ENCODE data around the gene ABHD1. TPM values are rescaled to one million over a fixed set of nuclear protein-coding genes. Genes with fewer than 3 reads are reported as not detected.

Gene ABHD1
- total and polyA plus RNA-seq, 4 donors: 0.08 to 0.74 (median 0.14) TPM

- DNase-seq (no peak), ATAC-seq (ENCODE audit: insufficient read depth, low FRiP score) (no peak)
- WGBS, 2 donors: 92 to 93% methylated on average over 14 of the region's 14 CpGs
- Histone ChIP-seq H3K36me3 (ENCODE audit: control insufficient read depth in 4 of 4, insufficient read depth in 4 of 4, low read length in 4 of 4) (no peaks in the 10 kb centered on the region), H3K27me3 (ENCODE audit: control insufficient read depth in 3 of 3, insufficient read depth in 3 of 3, low read length in 2 of 3) (no peaks in the 10 kb centered on the region), H3K4me3 (no peak overlapping the region), H3K9ac (ENCODE audit: insufficient read depth in 1 of 2, low read length in 2 of 2) (no peak overlapping the region), H3K27ac (ENCODE audit: low read depth in 1 of 2, low read length in 1 of 2) (no peak overlapping the region), H3K4me1 (ENCODE audit: control insufficient read depth in 5 of 5, insufficient read depth in 5 of 5, low read length in 5 of 5) (peaks cover 0 to 10% (median 7%) of the 10 kb centered on the region in 5 donors), H3K9me3 (ENCODE audit: control insufficient read depth in 4 of 4, insufficient read depth in 3 of 4, low read length in 3 of 4) (no peaks in the 10 kb centered on the region)
- TF ChIP-seq CTCF (IDR thresholded peaks at IDR 0.05; ENCODE audit: control extremely low read depth, extremely low read depth): no peak
These were observed 26.3 kb upstream of the ABHD1 start for GRCh38 chr2:27097341-27097740.

- ATAC-seq (ENCODE audit: insufficient read depth, low FRiP score) (no peak), DNase-seq (no peak)
- Histone ChIP-seq H3K9ac (ENCODE audit: insufficient read depth in 1 of 2, low read length in 2 of 2) (no peak overlapping the region), H3K27ac (ENCODE audit: low read depth in 1 of 2, low read length in 1 of 2) (no peak overlapping the region), H3K4me3 (no peak overlapping the region), H3K27me3 (ENCODE audit: control insufficient read depth in 3 of 3, insufficient read depth in 3 of 3, low read length in 2 of 3) (no peaks in the 10 kb centered on the region), H3K9me3 (ENCODE audit: control insufficient read depth in 4 of 4, insufficient read depth in 3 of 4, low read length in 3 of 4) (no peaks in the 10 kb centered on the region), H3K4me1 (ENCODE audit: control insufficient read depth in 5 of 5, insufficient read depth in 5 of 5, low read length in 5 of 5) (peaks cover 0 to 10% (median 7%) of the 10 kb centered on the region in 5 donors), H3K36me3 (ENCODE audit: control insufficient read depth in 4 of 4, insufficient read depth in 4 of 4, low read length in 4 of 4) (no peaks in the 10 kb centered on the region)
- WGBS, 2 donors: 94 to 95% methylated on average over 19 of the region's 19 CpGs
- TF ChIP-seq CTCF (IDR thresholded peaks at IDR 0.05; ENCODE audit: control extremely low read depth, extremely low read depth): no peak
These were observed 24.2 kb upstream of the ABHD1 start for GRCh38 chr2:27099334-27099955.

- no peak for TF ChIP-seq CTCF (IDR thresholded peaks at IDR 0.05; ENCODE audit: control extremely low read depth, extremely low read depth)
- H3K4me3 ChIP-seq: no peak overlapping the region
These were observed 23.6 kb upstream of the ABHD1 start for GRCh38 chr2:27100036-27100435.

GRCh38 chr2:27102329-27102728 is 21.3 kb upstream of the ABHD1 start:
- Histone ChIP-seq H3K27me3 (ENCODE audit: control insufficient read depth in 3 of 3, insufficient read depth in 3 of 3, low read length in 2 of 3) (no peaks in the 10 kb centered on the region), H3K27ac (ENCODE audit: low read depth in 1 of 2, low read length in 1 of 2) (no peak overlapping the region), H3K9me3 (ENCODE audit: control insufficient read depth in 4 of 4, insufficient read depth in 3 of 4, low read length in 3 of 4) (no peaks in the 10 kb centered on the region), H3K4me3 (no peak overlapping the region), H3K9ac (ENCODE audit: insufficient read depth in 1 of 2, low read length in 2 of 2) (no peak overlapping the region), H3K4me1 (ENCODE audit: control insufficient read depth in 5 of 5, insufficient read depth in 5 of 5, low read length in 5 of 5) (no peaks in the 10 kb centered on the region), H3K36me3 (ENCODE audit: control insufficient read depth in 4 of 4, insufficient read depth in 4 of 4, low read length in 4 of 4) (no peaks in the 10 kb centered on the region)
- 83 to 89% methylated on average over 5 of the region's 5 CpGs for WGBS, 2 donors
- DNase-seq (no peak), ATAC-seq (ENCODE audit: insufficient read depth, low FRiP score) (no peak)
- no peak for TF ChIP-seq CTCF (IDR thresholded peaks at IDR 0.05; ENCODE audit: control extremely low read depth, extremely low read depth)

More at GRCh38 chr2:27100036-27100435, 23.6 kb upstream of the ABHD1 start:
- DNase-seq (no peak), ATAC-seq (ENCODE audit: insufficient read depth, low FRiP score) (no peak)
- 89 to 91% methylated on average over 10 of the region's 10 CpGs for WGBS, 2 donors
- H3K4me1 ChIP-seq (ENCODE audit: control insufficient read depth in 5 of 5, insufficient read depth in 5 of 5, low read length in 5 of 5): peaks cover 0 to 10% (median 7%) of the 10 kb centered on the region in 5 donors
- H3K9me3 ChIP-seq (ENCODE audit: control insufficient read depth in 4 of 4, insufficient read depth in 3 of 4, low read length in 3 of 4): no peaks in the 10 kb centered on the region
- H3K27ac ChIP-seq (ENCODE audit: low read depth in 1 of 2, low read length in 1 of 2): no peak overlapping the region
- H3K36me3 ChIP-seq (ENCODE audit: control insufficient read depth in 4 of 4, insufficient read depth in 4 of 4, low read length in 4 of 4): no peaks in the 10 kb centered on the region
- H3K27me3 ChIP-seq (ENCODE audit: control insufficient read depth in 3 of 3, insufficient read depth in 3 of 3, low read length in 2 of 3): no peaks in the 10 kb centered on the region
- H3K9ac ChIP-seq (ENCODE audit: insufficient read depth in 1 of 2, low read length in 2 of 2): no peak overlapping the region
